Fibroblast of lung (primary cell): ENCODE results near the gene ERF.

Experiments
- EZH2 ChIP-seq: IDR thresholded peaks from 2 replicates; pipeline ENCODE4 v1.5.1; 2012; ENCODE audit warnings: low read length, control low read depth, mild to moderate bottlenecking; ENCODE audit errors: missing control alignments
- TF ChIP-seq, protein P1 (sequence below), 2 donors: IDR thresholded peaks in 1 of 2; conservative IDR thresholded peaks in 1 of 2; 1 replicate in 1 of 2; 2 replicates in 1 of 2; pipeline ENCODE4 v1.5.1; 2011 to 2012; ENCODE audit warnings: low read length in 2 of 2, control low read depth in 1 of 2, inconsistent platforms in 1 of 2, low read depth in 1 of 2, mild to moderate bottlenecking in 1 of 2

DNA sequence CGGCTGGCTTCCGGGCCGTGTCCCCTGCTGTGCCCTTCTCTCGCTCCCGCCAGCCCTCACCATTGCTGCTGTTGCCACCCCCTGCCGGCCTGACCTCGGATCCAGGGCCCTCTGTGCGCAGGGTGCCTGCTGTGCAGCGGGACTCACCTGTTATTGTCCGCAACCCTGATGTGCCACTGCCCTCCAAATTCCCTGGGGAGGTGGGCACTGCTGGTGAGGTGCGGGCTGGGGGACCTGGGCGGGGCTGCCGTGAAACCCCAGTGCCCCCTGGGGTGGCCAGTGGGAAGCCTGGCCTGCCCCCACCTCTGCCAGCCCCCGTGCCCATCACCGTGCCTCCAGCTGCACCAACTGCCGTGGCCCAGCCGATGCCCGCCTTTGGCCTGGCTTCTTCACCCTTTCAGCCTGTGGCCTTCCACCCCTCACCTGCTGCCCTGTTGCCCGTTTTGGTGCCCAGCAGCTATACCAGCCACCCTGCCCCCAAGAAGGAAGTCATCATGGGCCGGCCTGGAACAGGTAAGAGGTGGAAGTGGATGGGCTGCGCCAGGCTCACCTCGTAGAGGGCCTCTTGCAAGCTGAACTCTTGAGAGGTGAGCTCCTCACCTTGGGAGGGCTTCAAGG lies 19.2 kb upstream of the ERF start:
- TF ChIP-seq, protein P1, sequence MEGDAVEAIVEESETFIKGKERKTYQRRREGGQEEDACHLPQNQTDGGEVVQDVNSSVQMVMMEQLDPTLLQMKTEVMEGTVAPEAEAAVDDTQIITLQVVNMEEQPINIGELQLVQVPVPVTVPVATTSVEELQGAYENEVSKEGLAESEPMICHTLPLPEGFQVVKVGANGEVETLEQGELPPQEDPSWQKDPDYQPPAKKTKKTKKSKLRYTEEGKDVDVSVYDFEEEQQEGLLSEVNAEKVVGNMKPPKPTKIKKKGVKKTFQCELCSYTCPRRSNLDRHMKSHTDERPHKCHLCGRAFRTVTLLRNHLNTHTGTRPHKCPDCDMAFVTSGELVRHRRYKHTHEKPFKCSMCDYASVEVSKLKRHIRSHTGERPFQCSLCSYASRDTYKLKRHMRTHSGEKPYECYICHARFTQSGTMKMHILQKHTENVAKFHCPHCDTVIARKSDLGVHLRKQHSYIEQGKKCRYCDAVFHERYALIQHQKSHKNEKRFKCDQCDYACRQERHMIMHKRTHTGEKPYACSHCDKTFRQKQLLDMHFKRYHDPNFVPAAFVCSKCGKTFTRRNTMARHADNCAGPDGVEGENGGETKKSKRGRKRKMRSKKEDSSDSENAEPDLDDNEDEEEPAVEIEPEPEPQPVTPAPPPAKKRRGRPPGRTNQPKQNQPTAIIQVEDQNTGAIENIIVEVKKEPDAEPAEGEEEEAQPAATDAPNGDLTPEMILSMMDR (conservative IDR thresholded peaks at IDR 0.05 in 1 of 2, IDR thresholded peaks at IDR 0.05 in 1 of 2; ENCODE audit: low read depth in 1 of 2, low read length in 2 of 2) = no peak
- TF ChIP-seq EZH2 = no peak
